HepG2 (cell line): Measurements from ENCODE around the gene TIAM2. TPM values are rescaled to one million over a fixed set of nuclear protein-coding genes. Genes with fewer than 3 reads are reported as not detected.

Experiments used
- ATAC-seq: fragments of 200-7000 bp; cut with Tn5 transposase; 3 replicates; pipeline ENCODE4 v1.9.1; 2020; ENCODE audit warnings: mild to moderate bottlenecking, moderate library complexity
- BruUV-seq: library from RNA; stranded (reverse); fragments of 400-500 nt; replicated peaks from 2 replicates; lab custom pipeline; 2021; lab: Mats Ljungman, UMichigan
- CTCF ChIA-PET: fragments of 300-600 bp; formaldehyde crosslinking; extraction: SDS; loops from one replicate; lab custom pipeline; 2021; ENCODE audit warnings: low total read pairs, inconsistent platforms, low intra/inter-chr PET ratio; lab: Yijun Ruan, JAX
- POLR2A ChIA-PET: fragments of 350-600 bp; sonication (Branson Sonifier 250); formaldehyde crosslinking; loops from one replicate; lab custom pipeline; 2020; ENCODE audit warnings: antibody characterized with exemption, inconsistent platforms; lab: Yijun Ruan, JAX
- DNase-seq: peaks from one replicate; pipeline ENCODE4 v3.0.0-alpha.2; 2015; ENCODE audit warnings: low spot score
- FAIRE-seq: peaks from 3 replicates; lab custom pipeline; 2011; peaks lifted over from hg19 to GRCh38; lab: Jason Lieb, UNC
- H2AFZ ChIP-seq: one replicate; pipeline ENCODE4 v1.6.1; 2011; ENCODE audit warnings: low read length, inconsistent platforms
- H3K27ac ChIP-seq: fragments of 300-600 bp; 3 replicates; pipeline ENCODE4 v1.8.0; 2011; ENCODE audit warnings: mixed run types, mild to moderate bottlenecking, mixed read lengths, low read length, inconsistent platforms; ENCODE audit not compliant: insufficient read depth; ENCODE audit errors: extremely low read length
- H3K27me3 ChIP-seq, 2 experiments: fragments of 200-600 bp in 1 of 2; 2 replicates in 1 of 2; 3 replicates in 1 of 2; pipeline versions ENCODE4 v1.6.0 to v1.8.0; 2011; ENCODE audit warnings: low read length in 2 of 2, mild to moderate bottlenecking in 2 of 2, moderate library complexity in 2 of 2, inconsistent platforms in 1 of 2; ENCODE audit not compliant: insufficient read depth in 2 of 2, control insufficient read depth in 1 of 2
- H3K36me3 ChIP-seq, 2 experiments: fragments of 200-600 bp in 1 of 2; replicated peaks in 1 of 2; 2 replicates in 1 of 2; 3 replicates in 1 of 2; pipeline versions ENCODE4 v1.5.1 to v1.8.0; 2011; ENCODE audit warnings: low read length in 2 of 2, inconsistent platforms in 1 of 2; ENCODE audit not compliant: insufficient read depth in 2 of 2, control insufficient read depth in 1 of 2
- H3K4me1 ChIP-seq: 2 replicates; pipeline ENCODE4 v1.5.1; 2012; ENCODE audit warnings: low read length, inconsistent platforms; ENCODE audit not compliant: insufficient read depth
- H3K4me2 ChIP-seq: 2 replicates; pipeline ENCODE4 v1.6.0; 2011; ENCODE audit warnings: low read depth, low read length, inconsistent platforms
- H3K4me3 ChIP-seq, 3 experiments: fragments of 200-600 bp in 1 of 3; sonication (generic), shearing (Covaris generic) in 1 of 3; replicated peaks in 1 of 3; 2 replicates each; pipeline ENCODE4 v1.5.1; 2011 to 2016; ENCODE audit warnings: low read length in 3 of 3, inconsistent platforms in 2 of 3, low read depth in 2 of 3, mild to moderate bottlenecking in 2 of 3, control low read depth in 1 of 3, mixed read lengths in 1 of 3; ENCODE audit not compliant: insufficient read depth in 1 of 3
- H3K79me2 ChIP-seq: one replicate; pipeline ENCODE4 v1.6.1; 2011; ENCODE audit warnings: low read length, inconsistent platforms; ENCODE audit not compliant: insufficient read depth
- H3K9ac ChIP-seq: 2 replicates; pipeline ENCODE4 v1.6.0; 2011; ENCODE audit warnings: mild to moderate bottlenecking, low read depth, low read length, inconsistent platforms; ENCODE audit not compliant: insufficient read depth
- H3K9me3 ChIP-seq: 2 replicates; pipeline ENCODE4 v1.5.1; 2012; ENCODE audit warnings: mild to moderate bottlenecking, low read length
- H4K20me1 ChIP-seq: 2 replicates; pipeline ENCODE4 v1.6.0; 2011; ENCODE audit warnings: inconsistent platforms, mild to moderate bottlenecking, low read length, moderate library complexity; ENCODE audit not compliant: insufficient read depth
- AGO2 ChIP-seq: fragments of 200-400 bp; formaldehyde crosslinking; optimal IDR thresholded peaks from 2 replicates; pipeline ENCODE3; 2017; ENCODE audit warnings: mild to moderate bottlenecking, low read depth, low read length, moderate library complexity
- CENPX ChIP-seq: sonication (generic); formaldehyde crosslinking; IDR thresholded peaks from 2 replicates; pipeline ENCODE4 v1.9.0; 2021; ENCODE audit warnings: mild to moderate bottlenecking, missing genetic modification reagents, moderate library complexity
- KDM2A ChIP-seq: sonication (generic); formaldehyde crosslinking; IDR thresholded peaks from 2 replicates; pipeline ENCODE4 v1.4.0; 2020; ENCODE audit warnings: low read depth, missing genetic modification reagents, borderline replicate concordance
- MAFK ChIP-seq, 2 experiments: IDR thresholded peaks in 1 of 2; conservative IDR thresholded peaks in 1 of 2; 2 replicates each; pipeline ENCODE4 v1.6.1; 2011; ENCODE audit warnings: improper control_type of control experiment in 2 of 2, low read length in 2 of 2
- MXD4 ChIP-seq: IDR thresholded peaks from 2 replicates; pipeline ENCODE4 v1.6.1; 2016; ENCODE audit warnings: mild to moderate bottlenecking, missing biosample characterization, missing genetic modification reagents
- MXI1 ChIP-seq: IDR thresholded peaks from 3 replicates; pipeline ENCODE4 v1.6.1; 2012; ENCODE audit warnings: low read depth, low read length, inconsistent platforms, borderline replicate concordance
- SNAI1 ChIP-seq: sonication (generic); formaldehyde crosslinking; IDR thresholded peaks from 2 replicates; pipeline ENCODE4 v1.5.0; 2020; ENCODE audit warnings: mild to moderate bottlenecking, missing genetic modification reagents, borderline replicate concordance
- ZFP36 ChIP-seq: fragments of 150-350 bp; IDR thresholded peaks from 2 replicates; pipeline ENCODE4 v1.6.1; 2018; ENCODE audit warnings: borderline replicate concordance, low read length, low read depth; ENCODE audit not compliant: partially characterized antibody
- ZNF235 ChIP-seq: sonication (generic); formaldehyde crosslinking; IDR thresholded peaks from 2 replicates; pipeline ENCODE4 v1.8.1; 2023; ENCODE audit warnings: mild to moderate bottlenecking, missing genetic modification reagents, borderline replicate concordance
- ZNF343 ChIP-seq: sonication (generic); formaldehyde crosslinking; IDR thresholded peaks from 2 replicates; pipeline ENCODE4 v1.4.0; 2020; ENCODE audit warnings: mild to moderate bottlenecking, missing genetic modification reagents
- ZNF430 ChIP-seq: sonication (generic); formaldehyde crosslinking; IDR thresholded peaks from 2 replicates; pipeline ENCODE4 v1.9.0; 2021; ENCODE audit warnings: mild to moderate bottlenecking, missing genetic modification reagents
- ZNF563 ChIP-seq: sonication (generic); formaldehyde crosslinking; IDR thresholded peaks from 2 replicates; pipeline ENCODE4 v1.8.0; 2022; ENCODE audit warnings: mild to moderate bottlenecking, moderate library complexity, missing genetic modification reagents
- ZSCAN21 ChIP-seq: sonication (generic); formaldehyde crosslinking; IDR thresholded peaks from 2 replicates; pipeline ENCODE4 v1.8.0; 2022; ENCODE audit warnings: mild to moderate bottlenecking, missing genetic modification reagents, moderate library complexity, borderline replicate concordance
- WGBS: methylation state at CpG from one replicate; pipeline ENCODE4 v1.1.6; 2017; ENCODE audit warnings: low lambda C conversion rate; 5-methylcytosine and 5-hydroxymethylcytosine counted together
- in situ Hi-C: cut with HindIII; loops from 2 replicates; pipeline ENCODE4 v1.10.0; 2017; ENCODE audit warnings: low pct_unique_long_range_greater_than_20kb; ENCODE audit not compliant: extremely low pct_ligation_motif_present
- intact Hi-C: fragments of 100-400 bp; cut with micrococcal nuclease; formaldehyde crosslinking; loops from one replicate; pipeline ENCODE4 v1.10.0; 2022; ENCODE audit not compliant: unreplicated experiment
- polyA plus RNA-seq, 8 experiments: library from polyadenylated mRNA; depleted of rRNA in 3 of 8; stranded (reverse) in 7 of 8; unstranded in 1 of 8; fragments of >200 nt; fragmentation: Illumina TruSeq in 4 of 8; extraction: Trizol in 4 of 8; gene quantifications; 2 replicates each; pipeline versions ENCODE4 v1.2.1 to v1.2.3, GENCODE V29; 2011 to 2016; ENCODE audit warnings: low read depth in 4 of 8, missing spikeins in 1 of 8, mixed read lengths in 1 of 8; ENCODE audit not compliant: insufficient read depth in 1 of 8
- total RNA-seq, 5 experiments: library from RNA; depleted of rRNA; stranded (reverse); fragments of >200 nt; fragmentation: Illumina TruSeq; extraction: Trizol; gene quantifications; 2 replicates each; pipeline ENCODE4 v1.2.3, GENCODE V29; 2016; ENCODE audit warnings: low read depth in 1 of 5

Gene TIAM2
- total and polyA plus RNA-seq, 2 of the 13 experiments (the other 11 are each of a cell fraction or from before 2014, with no cell fraction given) = 4.1 to 4.5 TPM

DNA sequence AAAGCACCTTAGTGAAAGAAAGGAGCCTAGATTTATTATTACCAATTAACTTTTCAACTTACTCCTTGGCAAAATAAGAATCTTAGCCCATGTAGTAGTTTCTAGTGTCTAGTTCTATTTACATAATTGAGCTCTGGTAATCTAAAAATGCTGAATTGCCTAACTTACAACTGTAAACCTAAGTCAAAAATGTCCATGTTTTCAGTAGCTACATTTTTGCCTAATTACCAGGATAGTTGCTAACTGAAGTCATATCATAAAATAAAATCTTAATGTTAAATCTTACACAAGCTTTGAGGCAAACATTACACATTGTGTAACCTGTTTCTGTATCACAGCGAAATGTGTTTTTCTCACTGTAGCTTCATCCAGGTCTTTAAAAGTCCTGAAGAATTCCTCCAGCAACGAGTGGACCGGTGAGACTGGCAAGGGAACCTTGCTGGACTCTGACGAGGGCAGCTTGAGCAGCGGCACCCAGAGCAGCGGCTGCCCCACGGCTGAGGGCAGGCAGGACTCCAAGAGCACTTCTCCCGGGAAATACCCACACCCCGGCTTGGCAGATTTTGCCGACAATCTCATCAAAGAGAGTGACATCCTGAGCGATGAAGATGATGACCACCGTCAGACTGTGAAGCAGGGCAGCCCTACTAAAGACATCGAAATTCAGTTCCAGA, 261.1 kb downstream of the TIAM2 start:
- no peak for TF ChIP-seq KDM2A
- no peak for TF ChIP-seq ZNF430
- TF ChIP-seq ZNF563 (CRISPR knock-in tag) = no peak
- no peak for TF ChIP-seq ZNF235 (CRISPR knock-in tag)
- 0 out of 4 replicates have a peak, but pooled peaks of 1 of the 2 experiments have one; percentile 2 for TF ChIP-seq MAFK (conservative IDR thresholded peaks at IDR 0.05 in 1 of 2, IDR thresholded peaks at IDR 0.05 in 1 of 2; ENCODE audit: low read length in 2 of 2)
- TF ChIP-seq ZFP36 = no peak
- TF ChIP-seq MXD4 (CRISPR knock-in tag) = no peak
- TF ChIP-seq ZSCAN21 (CRISPR knock-in tag) = no peak
- no peak for TF ChIP-seq SNAI1 (CRISPR knock-in tag)
- no peak for TF ChIP-seq ZNF343
- TF ChIP-seq MXI1 = no peak
- no peak for TF ChIP-seq CENPX (CRISPR knock-in tag)
- peak; percentile 32 for TF ChIP-seq AGO2
- WGBS = 95% methylated on average over 13 of the region's 13 CpGs
- H3K36me3 ChIP-seq = peaks cover 40 to 95% of the 10 kb centered on the region in 2 experiments

More for the DNA sequence above, 261.1 kb downstream of the TIAM2 start:
- FAIRE-seq (peak; percentile 50), DNase-seq (no peak), ATAC-seq (no peak)
- intact Hi-C loops (no loop called here), in situ Hi-C loops (no loop called here)
- Histone ChIP-seq H2AFZ (no peak overlapping the region), H3K4me2 (no peak overlapping the region), H3K4me3 (no peak overlapping the region), H3K27ac (no peak overlapping the region), H3K79me2 (no peaks in the 10 kb centered on the region), H3K9ac (no peak overlapping the region), H3K9me3 (no peaks in the 10 kb centered on the region), H3K27me3 (no peaks in the 10 kb centered on the region), H4K20me1 (no peaks in the 10 kb centered on the region), H3K4me1 (peaks cover 11% of the 10 kb centered on the region; the same call in 1 of the 2 replicates)
- BruUV-seq = no TSS peak
- CTCF ChIA-PET = no interaction called here
- POLR2A ChIA-PET = no interaction called here
